ENCODE results near the gene ZNF618. TPM values are rescaled to one million over a fixed set of nuclear protein-coding genes. Genes with fewer than 3 reads are reported as not detected.

The ZNF618 gene
- total RNA-seq, 8 experiments from 2014 or later: 3.4 to 41.6 (median 20.4) TPM

DNA sequence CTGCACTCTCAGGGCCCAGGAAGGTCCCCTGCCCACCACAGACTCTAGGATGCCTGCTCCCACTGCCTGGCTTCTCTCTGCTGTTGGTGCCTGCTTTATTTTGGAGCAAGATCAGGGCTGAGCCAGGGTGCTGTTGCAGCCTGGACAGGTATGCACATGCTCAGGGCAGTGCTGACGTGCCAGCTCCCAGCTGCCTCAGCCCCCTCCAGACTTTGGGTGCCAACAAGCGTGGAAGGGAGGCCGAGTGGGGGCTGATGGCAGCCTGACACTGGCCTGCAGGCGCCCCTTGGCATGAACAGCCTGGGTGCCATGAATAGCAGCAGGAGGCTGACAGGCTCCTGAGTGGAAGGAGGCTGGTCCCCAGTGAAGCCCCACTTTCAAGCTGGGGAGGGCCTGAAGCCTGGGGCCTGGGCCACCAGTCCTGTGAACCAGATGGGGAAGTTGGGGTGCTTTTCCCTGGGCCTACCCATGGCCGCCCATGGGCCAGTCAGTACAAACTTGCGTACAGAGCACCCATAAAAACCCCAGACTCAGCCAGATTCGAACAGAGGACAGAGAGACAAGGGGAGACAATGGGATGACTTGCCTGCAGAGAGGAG, 195.2 kb downstream of the ZNF618 start:
- Histone ChIP-seq H3K4me1 (replicated peaks in 1 of 2) (no peaks in the 10 kb centered on the region), H3K27ac (no peak overlapping the region), H3K4me3 (no peak overlapping the region)
- WGBS, 10 experiments: 0 to 100% (median 74%) methylated on average over 1 to 5 of the region's 7 CpGs; no CpG with 5 or more reads in 5 of the 10 experiments
- in situ Hi-C loops (cut with MboI; ENCODE audit: low pct_unique_long_range_greater_than_20kb in 2 of 9, low sequenced_read_pairs in 9 of 9, unreplicated experiment in 9 of 9): no loop called here
- ATAC-seq (replicated peaks in 6 of 8): no peak

DNA sequence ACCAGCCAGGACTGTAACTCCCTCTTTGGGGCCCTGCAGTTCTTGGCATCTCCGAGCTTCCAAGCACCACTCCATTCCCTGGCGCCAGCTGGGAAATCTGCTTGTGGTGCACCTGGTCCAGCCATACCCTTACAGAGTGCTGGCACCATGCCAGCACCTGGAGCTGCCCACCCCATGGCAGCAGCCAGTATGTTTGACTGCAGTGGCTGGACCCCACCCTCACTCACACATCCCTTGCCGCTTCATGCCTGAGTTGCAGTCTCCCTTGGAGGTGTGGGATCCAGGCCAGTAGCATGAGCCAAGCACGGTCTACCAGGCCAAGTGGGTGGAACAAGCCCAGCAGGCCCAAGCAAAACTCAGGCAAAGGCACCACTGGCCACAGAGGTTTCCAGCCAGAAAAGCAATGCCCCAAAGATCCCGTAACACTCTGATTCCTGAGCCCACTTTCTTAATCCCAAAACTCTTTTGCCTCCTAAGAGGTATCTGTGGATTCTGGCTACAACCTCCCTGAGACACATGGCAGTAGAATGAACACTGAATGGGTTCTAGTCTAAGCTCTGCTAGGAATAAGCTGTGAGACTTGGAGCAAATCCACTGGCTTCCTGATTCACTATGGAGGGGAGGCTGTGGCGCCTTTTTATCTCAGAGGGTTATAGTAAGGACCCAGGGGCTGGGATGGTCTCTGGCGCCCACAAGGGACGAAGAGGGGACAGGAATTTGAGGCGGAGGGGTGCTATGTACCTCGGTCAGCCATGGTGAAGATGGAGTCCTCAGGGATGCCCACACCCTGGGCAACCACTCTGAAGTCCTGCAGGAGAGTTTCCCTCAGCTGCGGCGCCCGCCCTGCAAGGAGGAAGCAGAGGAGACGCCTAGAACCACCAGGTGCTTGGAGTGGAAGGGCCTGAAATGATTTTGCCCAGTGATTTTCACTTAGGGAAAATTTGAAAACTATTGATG, 196.4 kb downstream of the ZNF618 start:
- Histone ChIP-seq H3K27ac (no peak overlapping the region), H3K4me3 (no peak overlapping the region), H3K4me1 (replicated peaks in 1 of 2) (no peaks in the 10 kb centered on the region)
- ATAC-seq (replicated peaks in 6 of 8): peak in 2 of 8 experiments; percentile 58 to 77
- in situ Hi-C loops (cut with MboI; ENCODE audit: low pct_unique_long_range_greater_than_20kb in 2 of 9, low sequenced_read_pairs in 9 of 9, unreplicated experiment in 9 of 9): no loop called here
- 18 to 91% (median 75%) methylated on average over 1 to 11 of the region's 14 CpGs; no CpG with 5 or more reads in 1 of the 10 experiments for WGBS, 10 experiments

DNA sequence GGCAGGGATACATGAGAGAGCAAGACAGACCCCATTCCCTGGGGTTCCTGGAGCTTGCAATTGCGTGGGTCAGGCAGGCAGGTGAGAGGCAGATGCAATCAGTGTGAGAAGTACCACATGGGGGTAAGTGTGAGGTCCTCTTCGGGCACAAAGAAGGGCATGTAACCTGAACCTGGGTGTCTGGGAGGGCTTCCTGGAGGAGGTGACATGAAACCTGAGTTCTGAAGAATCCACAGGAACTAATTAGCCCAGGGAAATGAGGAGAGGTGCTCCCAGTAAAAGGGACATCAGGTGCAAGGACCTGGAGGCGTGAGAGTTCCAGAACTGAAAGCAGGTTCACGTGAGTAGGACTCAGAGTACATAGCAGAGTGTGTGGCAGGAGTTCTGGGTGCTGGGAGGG, 199.5 kb downstream of the ZNF618 start:
- 20 to 81% (median 34%) methylated on average over 1 to 3 of the region's 4 CpGs; no CpG with 5 or more reads in 4 of the 10 experiments for WGBS, 10 experiments
- no peak overlapping the region for H3K27ac ChIP-seq
- no peak for ATAC-seq (replicated peaks in 6 of 8)
- H3K4me1 ChIP-seq (replicated peaks in 1 of 2): peaks cover 0 to 2% of the 10 kb centered on the region in 2 donors
- no peak overlapping the region for H3K4me3 ChIP-seq
- in situ Hi-C loops (cut with MboI; ENCODE audit: low pct_unique_long_range_greater_than_20kb in 2 of 9, low sequenced_read_pairs in 9 of 9, unreplicated experiment in 9 of 9): loop anchor here in 3 of 9 experiments (25.0 kb wide), 1 partner anchor 212 kb away; no protein-coding TSS in a partner anchor

DNA sequence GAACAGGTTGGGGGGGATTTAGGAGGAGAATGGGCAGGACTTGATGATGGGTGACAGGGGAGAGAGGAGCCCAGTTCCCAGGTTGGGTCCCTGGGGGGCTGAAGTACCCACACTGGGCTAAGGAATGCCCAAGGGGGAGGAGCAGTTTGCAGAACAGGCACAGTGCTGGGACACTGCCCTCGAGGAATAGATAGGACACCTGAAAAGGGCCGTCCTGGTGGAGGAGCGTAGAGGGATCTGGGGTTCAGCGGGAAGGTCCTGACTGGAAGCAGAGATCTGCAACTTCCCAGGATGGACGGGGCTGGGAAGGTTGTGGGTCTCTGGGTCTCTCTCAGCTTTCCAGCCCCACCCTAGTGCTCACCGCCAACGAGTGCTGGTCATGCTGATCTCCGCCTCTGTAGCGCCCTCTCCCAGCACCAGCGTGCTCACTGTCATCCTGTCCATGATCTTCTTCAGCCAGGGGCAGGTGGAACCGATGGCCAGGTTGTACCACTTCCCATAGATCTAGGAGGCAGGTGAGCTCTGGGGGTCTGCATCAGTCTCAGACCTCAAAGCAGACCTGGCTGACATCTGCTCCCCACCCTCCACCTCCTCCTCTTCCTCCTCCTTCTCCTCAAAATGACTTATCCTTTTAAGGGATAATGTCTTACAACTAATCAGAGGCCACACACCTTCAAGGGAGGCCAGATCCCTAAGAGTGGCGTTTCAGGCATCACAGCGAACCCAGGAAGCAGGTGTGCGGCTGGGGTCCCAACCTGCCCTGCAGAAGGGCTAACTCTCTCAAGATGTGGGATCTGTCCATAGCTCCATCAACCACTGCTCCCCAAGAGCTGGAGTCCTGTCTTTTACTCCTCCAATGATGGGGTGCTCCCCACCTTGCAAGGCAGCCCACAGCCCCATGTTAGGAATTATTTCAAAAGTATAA, 200.4 kb downstream of the ZNF618 start:
- WGBS, 10 experiments: 49 to 90% (median 82%) methylated on average over 2 to 8 of the region's 14 CpGs; no CpG with 5 or more reads in 3 of the 10 experiments
- H3K4me3 ChIP-seq: no peak overlapping the region
- in situ Hi-C loops (cut with MboI; ENCODE audit: low pct_unique_long_range_greater_than_20kb in 2 of 9, low sequenced_read_pairs in 9 of 9, unreplicated experiment in 9 of 9): loop anchor here in 3 of 9 experiments (25.0 kb wide), 1 partner anchor 211 kb away; no protein-coding TSS in a partner anchor
- no peak overlapping the region for H3K27ac ChIP-seq
- peak in 1 of 8 experiments; percentile 51 for ATAC-seq (replicated peaks in 6 of 8)
- peaks cover 0 to 2% of the 10 kb centered on the region in 2 donors for H3K4me1 ChIP-seq (replicated peaks in 1 of 2)

DNA sequence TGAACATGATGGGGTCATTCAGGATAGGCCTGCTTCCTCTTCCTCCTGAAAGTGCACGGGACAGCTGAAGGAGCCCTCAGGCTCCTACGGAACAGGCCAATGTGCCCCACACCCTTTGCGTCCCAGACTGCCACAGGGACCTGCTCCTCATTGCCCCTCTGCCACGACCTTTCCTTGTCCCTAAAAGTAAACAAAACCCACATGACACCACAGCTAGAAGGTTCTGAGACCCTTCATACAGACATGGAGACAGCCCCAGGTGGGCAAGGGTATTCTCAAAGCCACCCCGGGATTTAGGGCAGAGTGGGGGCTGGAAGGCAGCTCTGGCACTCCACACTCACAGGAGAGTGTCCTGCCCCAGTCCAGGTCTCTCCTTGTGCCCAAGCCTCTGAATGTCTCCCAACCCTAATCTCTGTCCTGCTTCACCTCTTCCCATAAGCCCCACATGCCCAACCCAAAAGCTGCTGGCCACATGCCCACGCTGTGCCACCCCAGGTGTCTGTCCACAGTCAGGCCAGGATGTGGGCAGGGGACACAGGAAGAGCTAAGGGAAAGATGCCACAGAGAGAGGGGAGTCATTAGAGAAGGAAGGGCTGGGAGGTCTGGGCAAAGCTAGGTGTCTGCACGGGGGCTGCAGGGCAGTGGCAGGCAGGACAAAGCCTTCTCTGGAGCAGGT, 201.2 kb downstream of the ZNF618 start:
- no peak for ATAC-seq (replicated peaks in 6 of 8)
- 17 to 83% (median 67%) methylated on average over 1 to 2 of the region's 7 CpGs; no CpG with 5 or more reads in 5 of the 10 experiments for WGBS, 10 experiments
- in situ Hi-C loops (cut with MboI; ENCODE audit: low pct_unique_long_range_greater_than_20kb in 2 of 9, low sequenced_read_pairs in 9 of 9, unreplicated experiment in 9 of 9): loop anchor here in 3 of 9 experiments (25.0 kb wide), 1 partner anchor 210 kb away; no protein-coding TSS in a partner anchor
- H3K27ac ChIP-seq: no peak overlapping the region
- peaks cover 0 to 2% of the 10 kb centered on the region in 2 donors for H3K4me1 ChIP-seq (replicated peaks in 1 of 2)
- no peak overlapping the region for H3K4me3 ChIP-seq

DNA sequence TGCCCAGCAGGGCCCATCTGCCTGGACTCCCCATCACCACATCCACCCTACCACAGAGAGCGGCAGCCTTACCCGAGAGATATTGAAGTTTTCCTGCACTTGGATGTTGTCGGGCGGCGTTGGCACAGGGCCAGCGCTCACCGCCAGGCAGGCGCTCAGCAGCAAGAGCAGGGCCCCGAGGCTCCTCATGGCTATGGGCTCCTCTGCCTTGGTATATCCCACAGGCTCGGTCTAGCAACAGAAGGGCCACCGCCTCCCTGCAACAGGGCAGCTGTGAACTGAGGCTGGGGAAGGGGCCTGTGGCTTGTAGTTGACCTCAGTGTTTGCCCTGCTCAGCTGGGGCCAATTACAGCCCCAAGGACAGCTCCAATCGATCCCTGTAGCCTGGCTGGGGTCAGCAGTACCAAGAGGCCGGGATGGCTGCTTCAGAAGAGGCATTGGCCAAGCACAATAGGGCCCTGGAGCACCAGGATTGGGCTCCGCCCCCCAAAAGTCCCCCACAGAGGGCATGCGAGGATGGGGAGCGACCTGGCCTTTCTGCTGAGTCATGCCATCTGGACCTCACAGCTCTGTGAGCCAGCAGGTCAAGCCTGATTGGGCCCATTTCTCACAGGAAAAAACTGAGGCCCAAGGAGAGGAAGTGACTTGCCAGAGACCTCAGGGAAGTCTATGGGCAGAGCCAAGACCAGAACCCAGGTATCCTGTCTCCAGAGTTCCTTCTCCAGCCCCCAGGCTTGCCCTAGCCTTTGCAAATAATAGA, 202.1 kb downstream of the ZNF618 start, which contains the start of gene AMBP:
TSS of gene AMBP (minus strand) at position 280 of the 760 bp plus-strand sequence. CDS start at position 189, 91 bp downstream.
- Histone ChIP-seq H3K4me1 (replicated peaks in 1 of 2) (peaks cover 0 to 2% of the 10 kb centered on the region in 2 donors), H3K4me3 (no peak within 1 kb of the TSS), H3K27ac (no peak within 1 kb of the TSS)
- in situ Hi-C loops (cut with MboI; ENCODE audit: low pct_unique_long_range_greater_than_20kb in 2 of 9, low sequenced_read_pairs in 9 of 9, unreplicated experiment in 9 of 9): loop anchor here in 3 of 9 experiments (25.0 kb wide), 1 partner anchor 209 kb away; no protein-coding TSS in a partner anchor
- WGBS, 10 experiments: 20 to 100% (median 45%) methylated on average over 1 to 6 of the region's 16 CpGs; no CpG with 5 or more reads in 5 of the 10 experiments
- no peak for ATAC-seq (replicated peaks in 6 of 8)

DNA sequence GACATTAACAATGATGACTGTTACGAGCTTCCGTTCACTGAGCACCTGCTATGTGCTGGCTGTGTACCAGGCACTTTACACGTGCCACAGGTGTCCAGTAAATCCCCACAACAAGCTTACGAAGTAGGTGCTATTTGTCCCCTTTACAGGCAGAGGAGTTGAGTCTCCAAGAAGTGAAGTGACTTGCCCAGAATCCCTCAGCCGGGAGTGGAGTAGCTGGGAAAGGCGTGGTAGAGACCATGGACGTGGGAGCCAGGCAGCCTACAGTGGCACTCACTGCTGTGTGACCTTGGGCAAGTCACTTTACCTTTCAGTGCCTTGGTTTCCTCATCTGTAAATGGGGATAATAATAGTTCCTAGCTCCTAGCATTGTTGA, 202.7 kb downstream of the ZNF618 start:
- no peak for ATAC-seq (replicated peaks in 6 of 8)
- WGBS, 10 experiments: 20 to 100% (median 90%) methylated on average over 2 to 5 of the region's 7 CpGs; no CpG with 5 or more reads in 1 of the 10 experiments

DNA sequence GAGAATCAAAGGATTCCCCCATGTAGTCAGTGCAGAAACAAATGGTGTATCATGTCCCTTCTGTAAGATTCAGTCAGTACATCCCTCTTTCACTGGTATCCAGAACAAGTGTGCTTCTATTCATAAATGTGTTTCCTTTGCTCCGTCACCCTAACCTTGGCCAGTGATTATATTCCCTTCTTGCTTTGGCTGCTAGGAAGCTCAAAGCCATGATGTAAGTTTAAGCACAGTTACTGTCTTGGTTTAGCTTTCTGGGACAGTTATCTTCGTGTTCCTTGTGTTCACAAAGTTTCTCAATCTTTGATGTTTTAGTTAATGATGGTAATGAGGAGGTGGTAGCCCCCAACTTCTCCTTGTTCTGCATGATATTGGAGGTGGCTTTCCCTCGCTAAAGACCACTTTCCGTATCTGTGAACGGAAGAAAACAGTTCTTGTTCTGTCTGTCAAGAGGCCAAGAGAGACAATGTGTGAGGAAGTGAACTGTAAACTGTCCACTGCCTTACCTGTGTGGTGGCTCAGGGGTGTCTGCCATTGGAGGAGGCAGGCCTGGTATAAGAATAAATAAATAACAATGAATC, 204.2 kb downstream of the ZNF618 start:
- WGBS, 10 experiments: 38 to 100% (median 76%) methylated on average over 1 to 5 of the region's 5 CpGs; no CpG with 5 or more reads in 1 of the 10 experiments
- peaks cover 0 to 2% of the 10 kb centered on the region in 2 donors for H3K4me1 ChIP-seq (replicated peaks in 1 of 2)
- in situ Hi-C loops (cut with MboI; ENCODE audit: low pct_unique_long_range_greater_than_20kb in 2 of 9, low sequenced_read_pairs in 9 of 9, unreplicated experiment in 9 of 9): loop anchor here in 4 of 9 experiments (10.0 to 25.0 kb wide), 2 partner anchors 207 to 215 kb away; no protein-coding TSS in a partner anchor
- no peak overlapping the region for H3K27ac ChIP-seq
- H3K4me3 ChIP-seq: no peak overlapping the region
- ATAC-seq (replicated peaks in 6 of 8): no peak

More for the DNA sequence above, 202.7 kb downstream of the ZNF618 start:
- no peak overlapping the region for H3K27ac ChIP-seq
- no peak overlapping the region for H3K4me3 ChIP-seq
- peaks cover 0 to 2% of the 10 kb centered on the region in 2 donors for H3K4me1 ChIP-seq (replicated peaks in 1 of 2)
- in situ Hi-C loops (cut with MboI; ENCODE audit: low pct_unique_long_range_greater_than_20kb in 2 of 9, low sequenced_read_pairs in 9 of 9, unreplicated experiment in 9 of 9): loop anchor here in 3 of 9 experiments (25.0 kb wide), 1 partner anchor 209 kb away; no protein-coding TSS in a partner anchor

DNA sequence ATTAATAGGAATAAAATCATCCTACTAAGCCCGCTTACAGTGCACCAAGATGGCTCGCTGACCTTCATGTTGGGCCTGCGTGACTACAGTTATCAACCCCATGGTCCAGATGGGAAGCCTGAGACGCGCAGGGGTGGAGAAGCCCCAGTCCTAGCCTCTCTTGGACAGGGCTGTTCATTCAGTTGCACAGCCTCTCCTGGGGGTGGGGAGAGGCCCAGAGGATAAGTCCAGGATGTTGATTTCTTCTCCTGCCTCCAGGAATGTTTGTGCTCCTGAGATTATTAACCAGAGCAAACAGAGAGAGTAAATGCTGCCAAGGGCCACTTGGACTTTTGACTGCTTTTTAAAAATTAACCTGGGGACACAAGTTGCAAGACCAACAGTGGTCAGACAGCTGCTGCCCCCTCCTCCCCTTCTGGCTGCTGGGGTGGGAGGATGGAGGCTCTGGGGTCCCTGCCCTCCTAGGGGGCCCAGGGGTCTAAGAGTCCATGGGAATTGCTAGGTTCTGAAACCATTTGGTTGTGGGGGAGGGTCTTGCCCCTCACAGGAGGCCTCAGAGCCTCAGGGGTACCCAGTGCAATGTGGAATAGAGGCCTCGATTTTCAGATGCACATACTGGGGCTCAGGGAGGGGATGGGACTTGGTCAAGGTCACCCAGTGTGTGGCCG, 204.8 kb downstream of the ZNF618 start:
- in situ Hi-C loops (cut with MboI; ENCODE audit: low pct_unique_long_range_greater_than_20kb in 2 of 9, low sequenced_read_pairs in 9 of 9, unreplicated experiment in 9 of 9): loop anchor here in 4 of 9 experiments (10.0 to 25.0 kb wide), 2 partner anchors 206 to 214 kb away; no protein-coding TSS in a partner anchor
- no peak for ATAC-seq (replicated peaks in 6 of 8)
- no peak overlapping the region for H3K4me3 ChIP-seq
- 60 to 100% (median 87%) methylated on average over 1 to 6 of the region's 7 CpGs; no CpG with 5 or more reads in 2 of the 10 experiments for WGBS, 10 experiments
- H3K27ac ChIP-seq: no peak overlapping the region
- peaks cover 0 to 2% of the 10 kb centered on the region in 2 donors for H3K4me1 ChIP-seq (replicated peaks in 1 of 2)

DNA sequence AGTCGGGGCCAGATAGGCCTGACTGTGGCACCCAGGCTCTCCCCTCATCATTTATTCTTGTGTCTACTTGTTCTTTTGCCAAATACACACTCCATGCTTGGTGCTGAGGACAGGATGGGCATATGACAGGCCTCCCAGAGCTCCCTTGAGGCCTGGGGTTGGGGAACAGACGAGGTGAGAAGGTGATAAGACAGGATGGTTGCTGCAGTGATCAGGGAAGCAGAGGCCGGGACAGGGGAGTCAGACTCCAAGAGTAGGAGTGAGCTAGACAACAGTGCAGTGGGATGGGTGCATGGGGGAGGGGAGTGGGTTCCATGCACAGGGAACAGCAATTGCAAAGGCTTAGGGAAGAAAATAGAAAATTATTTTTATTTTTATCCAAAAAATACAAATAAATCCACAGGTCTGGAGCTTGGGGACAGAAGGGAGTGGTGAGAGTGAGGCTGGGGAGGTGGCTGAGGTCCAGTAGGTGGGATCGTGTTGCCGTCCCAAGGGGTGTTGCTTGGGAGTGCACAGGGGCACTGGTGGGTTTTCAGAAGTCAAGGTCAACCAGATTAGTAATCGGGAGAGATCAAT, 205.4 kb downstream of the ZNF618 start:
- Histone ChIP-seq H3K4me1 (replicated peaks in 1 of 2) (peaks cover 0 to 2% of the 10 kb centered on the region in 2 donors), H3K27ac (no peak overlapping the region), H3K4me3 (no peak overlapping the region)
- no peak for ATAC-seq (replicated peaks in 6 of 8)
- in situ Hi-C loops (cut with MboI; ENCODE audit: low pct_unique_long_range_greater_than_20kb in 2 of 9, low sequenced_read_pairs in 9 of 9, unreplicated experiment in 9 of 9): loop anchor here in 4 of 9 experiments (10.0 to 25.0 kb wide), 2 partner anchors 206 to 213 kb away; no protein-coding TSS in a partner anchor
- WGBS, 10 experiments: 35 to 93% (median 60%) methylated on average over 1 to 3 of the region's 6 CpGs; no CpG with 5 or more reads in 3 of the 10 experiments

Measured in motor neuron (in vitro differentiated cells).